ACC112 (cell line): ENCODE data around the gene SMNDC1.

Experiments used
- H2AFZ ChIP-seq: fragments of 200-600 bp; sonication (generic); one replicate; pipeline ENCODE4 v1.6.0; 2017; ENCODE audit warnings: antibody characterized with exemption, low read length; ENCODE audit not compliant: unreplicated experiment
- H3K27ac ChIP-seq: fragments of 200-600 bp; sonication (generic); 2 replicates; pipeline ENCODE4 v1.5.1; 2014; ENCODE audit warnings: low read depth, mild to moderate bottlenecking, antibody characterized with exemption, low read length, moderate library complexity
- H3K27me3 ChIP-seq: fragments of 200-600 bp; sonication (generic); 2 replicates; pipeline ENCODE4 v1.6.1; 2014; ENCODE audit warnings: mild to moderate bottlenecking, antibody characterized with exemption, low read length, moderate library complexity, mixed read lengths; ENCODE audit not compliant: insufficient read depth
- H3K36me3 ChIP-seq: fragments of 200-600 bp; sonication (generic); 2 replicates; pipeline ENCODE4 v1.6.1; 2016; ENCODE audit warnings: mild to moderate bottlenecking, antibody characterized with exemption, low read length, moderate library complexity, mixed read lengths; ENCODE audit not compliant: insufficient read depth
- H3K4me1 ChIP-seq: fragments of 200-600 bp; sonication (generic); one replicate; pipeline ENCODE4 v1.6.1; 2016; ENCODE audit warnings: low read length, mixed read lengths; ENCODE audit not compliant: insufficient read depth, unreplicated experiment, control insufficient read depth
- H3K4me3 ChIP-seq: fragments of 200-600 bp; sonication (generic); 2 replicates; pipeline ENCODE4 v1.5.1; 2014; ENCODE audit warnings: mild to moderate bottlenecking, low read depth, low read length
- H3K79me2 ChIP-seq: fragments of 200-600 bp; sonication (generic); one replicate; pipeline ENCODE4 v1.6.0; 2016; ENCODE audit warnings: low read length; ENCODE audit not compliant: control insufficient read depth, unreplicated experiment, insufficient read depth

Gene SMNDC1

DNA sequence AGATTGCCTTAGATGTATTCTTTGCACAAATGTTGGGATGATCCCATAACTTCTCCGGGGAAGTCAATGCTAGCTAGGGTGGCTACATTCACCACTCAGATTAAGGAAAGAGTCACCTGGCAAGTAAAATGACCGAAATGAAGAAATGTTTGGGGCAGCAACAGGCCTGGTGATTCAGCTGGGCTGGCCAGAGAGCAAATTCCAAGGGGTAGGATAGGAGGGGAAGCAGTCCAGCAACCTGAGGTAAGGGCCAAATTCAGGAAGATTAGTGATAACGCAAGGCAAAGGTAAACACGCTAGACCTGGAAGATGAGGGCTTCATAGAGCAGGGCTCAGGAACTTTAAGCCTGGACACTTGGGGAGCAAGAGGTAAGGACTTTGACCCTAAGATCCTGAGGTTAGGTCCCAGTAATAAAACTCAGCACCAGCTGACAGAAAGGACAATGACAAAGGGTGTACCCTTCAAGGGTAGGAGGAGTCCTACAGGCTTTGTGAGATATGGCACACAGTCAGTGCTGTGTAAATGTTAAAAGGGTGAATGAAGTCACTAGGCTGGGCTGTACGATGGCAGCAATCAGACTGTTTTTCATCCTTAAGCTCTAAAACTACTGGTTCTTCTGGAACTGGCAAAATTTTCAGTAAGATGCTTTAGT is 22.7 kb upstream of the SMNDC1 start:
- H3K36me3 ChIP-seq, result no peaks in the 10 kb centered on the region
- no peak overlapping the region for H2AFZ ChIP-seq
- no peaks in the 10 kb centered on the region for H3K27me3 ChIP-seq
- no peaks in the 10 kb centered on the region for H3K79me2 ChIP-seq
- H3K4me3 ChIP-seq, result peak overlapping the region; percentile 2; the same call in 1 of the 2 replicates
- peak overlapping the region; percentile 97 for H3K27ac ChIP-seq
- peaks cover 48% of the 10 kb centered on the region for H3K4me1 ChIP-seq

DNA sequence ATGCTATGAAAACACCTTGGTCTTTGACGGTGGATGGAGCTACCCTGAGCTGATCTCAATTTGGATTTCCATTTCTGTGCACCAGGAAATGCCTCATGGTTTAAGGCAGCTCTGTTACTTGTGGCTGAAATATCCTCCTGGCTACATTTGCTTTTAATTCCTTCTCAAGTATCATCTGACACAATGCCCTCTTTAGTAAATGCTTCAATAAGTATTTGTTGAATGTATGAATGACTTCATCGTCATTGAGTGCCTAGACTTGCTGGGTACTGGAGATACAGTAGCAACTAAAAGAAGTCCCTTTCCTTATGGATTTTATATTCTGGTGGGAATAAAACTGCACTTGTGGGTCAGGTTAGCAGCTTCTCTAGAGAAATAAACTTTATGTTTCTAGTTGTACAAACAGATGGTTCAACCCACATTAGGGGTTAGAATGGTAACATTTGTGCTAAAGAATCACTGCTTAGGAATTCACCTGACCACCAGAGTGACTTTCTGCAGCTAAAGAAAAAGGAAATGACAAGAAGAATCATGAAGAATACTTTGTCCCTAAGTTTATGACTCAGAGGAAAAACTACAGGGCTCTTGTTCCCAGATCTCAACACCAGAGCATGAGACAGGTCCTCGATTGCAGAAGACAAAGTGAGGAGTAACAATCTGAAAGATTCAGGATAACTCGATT is 21.8 kb upstream of the SMNDC1 start:
- no peaks in the 10 kb centered on the region for H3K79me2 ChIP-seq
- peaks cover 48% of the 10 kb centered on the region for H3K4me1 ChIP-seq
- H3K27ac ChIP-seq, result peak overlapping the region; percentile 97
- no peaks in the 10 kb centered on the region for H3K27me3 ChIP-seq
- peak overlapping the region; percentile 13; the same call in 1 of the 2 replicates for H3K4me3 ChIP-seq
- no peak overlapping the region for H2AFZ ChIP-seq
- no peaks in the 10 kb centered on the region for H3K36me3 ChIP-seq

DNA sequence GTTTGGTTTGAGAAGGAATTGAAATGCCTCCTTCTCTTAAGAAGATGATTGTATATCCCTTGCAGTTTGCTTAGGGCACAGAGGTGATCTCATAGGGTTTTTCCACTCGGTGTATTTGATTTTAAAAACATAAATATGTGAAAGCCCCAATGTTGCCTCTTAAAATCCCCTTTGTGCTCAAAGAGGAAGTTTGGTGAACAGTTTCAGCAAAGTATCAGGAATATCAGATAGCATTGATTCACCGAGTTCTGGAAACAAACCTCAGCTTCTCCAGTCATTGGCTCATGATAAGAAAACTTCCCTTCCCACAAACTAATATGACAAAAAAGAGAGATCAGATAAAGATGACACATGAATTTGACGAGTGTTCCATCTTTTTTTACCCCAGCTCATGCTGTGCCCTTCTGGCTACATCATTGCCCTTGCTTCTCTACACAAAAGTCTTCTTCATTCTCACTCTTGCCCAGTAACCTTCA is 20.1 kb upstream of the SMNDC1 start:
- Histone ChIP-seq H3K79me2 (no peaks in the 10 kb centered on the region), H3K4me3 (no peak overlapping the region), H3K27me3 (no peaks in the 10 kb centered on the region), H3K4me1 (peaks cover 48% of the 10 kb centered on the region), H3K27ac (peak overlapping the region; percentile 97), H2AFZ (no peak overlapping the region), H3K36me3 (no peaks in the 10 kb centered on the region)

DNA sequence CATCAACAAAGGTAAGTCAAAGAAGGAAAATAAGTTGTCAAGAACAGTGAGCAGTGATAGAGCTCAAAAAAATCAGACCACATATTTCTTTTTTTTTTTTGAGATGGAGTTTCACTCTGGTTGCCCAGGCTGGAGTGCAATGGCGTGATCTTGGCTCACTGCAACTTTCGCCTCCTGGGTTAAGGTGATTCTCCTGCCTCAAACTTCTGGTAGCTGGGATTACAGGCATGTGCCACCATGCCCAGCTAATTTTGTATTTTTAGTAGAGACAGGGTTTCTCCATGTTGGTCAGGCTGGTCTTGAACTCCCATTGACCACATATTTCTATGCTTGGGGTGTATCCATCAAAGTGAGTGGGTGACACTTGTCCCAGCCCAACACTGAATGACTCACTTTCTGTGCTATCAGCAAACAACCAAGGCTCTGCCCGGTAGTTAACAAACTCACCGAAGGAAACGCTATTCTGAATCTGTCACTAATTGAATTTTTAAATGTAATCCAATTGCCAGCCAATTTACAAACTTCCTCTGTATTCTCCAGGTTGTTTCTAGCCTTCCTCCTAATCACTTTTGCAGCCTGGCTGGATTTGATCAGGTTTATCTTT is 19.6 kb upstream of the SMNDC1 start:
- Histone ChIP-seq H2AFZ (peak overlapping the region; percentile 15), H3K27ac (peak overlapping the region; percentile 97)

DNA sequence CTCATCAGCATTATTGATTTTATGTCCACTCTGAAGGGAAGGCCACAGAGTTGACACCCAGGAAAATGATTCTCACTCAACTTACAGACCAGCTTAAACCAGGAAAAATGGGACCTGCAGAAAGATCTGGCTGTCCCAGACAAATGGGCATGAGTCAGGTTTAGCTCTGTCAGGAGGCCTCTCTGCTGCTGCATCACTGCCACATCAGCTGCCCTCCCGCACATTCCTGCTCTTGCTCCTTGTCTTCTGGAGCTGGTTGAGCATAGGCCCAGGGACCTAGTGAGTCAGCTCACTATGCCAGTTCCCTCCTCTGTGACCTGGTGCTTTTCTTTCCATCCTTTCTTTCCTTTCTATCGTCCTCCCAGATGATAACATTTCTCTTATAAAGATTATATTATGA is 18.8 kb upstream of the SMNDC1 start:
- H2AFZ ChIP-seq, result peak overlapping the region; percentile 73
- no peaks in the 10 kb centered on the region for H3K27me3 ChIP-seq
- no peaks in the 10 kb centered on the region for H3K36me3 ChIP-seq
- H3K4me3 ChIP-seq, result no peak overlapping the region
- peak overlapping the region; percentile 97 for H3K27ac ChIP-seq
- H3K4me1 ChIP-seq, result peaks cover 48% of the 10 kb centered on the region
- no peaks in the 10 kb centered on the region for H3K79me2 ChIP-seq

More for the DNA sequence above, 19.6 kb upstream of the SMNDC1 start:
- Histone ChIP-seq H3K4me1 (peaks cover 48% of the 10 kb centered on the region), H3K79me2 (no peaks in the 10 kb centered on the region), H3K27me3 (no peaks in the 10 kb centered on the region), H3K36me3 (no peaks in the 10 kb centered on the region), H3K4me3 (no peak overlapping the region)

DNA sequence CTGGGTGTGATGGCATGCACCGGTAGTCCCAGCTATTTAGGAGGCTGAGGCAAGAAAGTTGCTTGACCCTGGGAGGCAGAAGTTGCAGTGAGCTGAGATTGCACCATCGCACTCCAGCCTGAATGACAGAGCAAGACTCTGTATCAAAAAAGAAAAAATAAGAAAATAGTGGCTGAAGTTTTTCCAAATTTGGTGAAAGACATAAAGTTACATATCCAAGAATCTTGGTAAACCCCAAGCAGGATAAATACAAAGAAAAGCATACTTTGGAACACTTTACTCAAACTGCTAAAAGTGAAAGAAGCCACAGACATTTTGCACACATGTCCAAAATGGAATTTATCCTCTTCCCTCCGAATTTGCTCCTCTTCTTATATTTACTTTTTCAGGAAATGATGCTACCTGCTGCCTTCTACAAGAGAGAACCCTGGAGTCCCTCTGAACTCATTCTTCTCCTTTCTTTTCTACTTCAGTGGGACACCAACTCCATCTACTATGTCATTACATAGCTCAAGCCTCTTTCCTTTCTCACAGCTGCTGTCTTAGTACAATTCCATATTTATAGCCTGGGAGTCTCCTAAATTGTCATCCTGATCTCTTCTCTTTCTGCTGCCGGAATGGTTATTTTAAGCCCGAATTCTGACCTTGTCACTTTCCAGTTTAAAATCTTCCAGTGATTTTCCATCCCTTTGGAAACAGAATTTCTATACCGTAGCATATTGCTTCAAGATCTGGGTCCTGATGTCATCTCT is 17.3 kb upstream of the SMNDC1 start:
- no peak overlapping the region for H3K4me3 ChIP-seq
- peaks cover 39% of the 10 kb centered on the region for H3K4me1 ChIP-seq
- no peaks in the 10 kb centered on the region for H3K79me2 ChIP-seq
- no peaks in the 10 kb centered on the region for H3K36me3 ChIP-seq
- H3K27me3 ChIP-seq, result no peaks in the 10 kb centered on the region
- no peak overlapping the region for H2AFZ ChIP-seq
- no peak overlapping the region for H3K27ac ChIP-seq

DNA sequence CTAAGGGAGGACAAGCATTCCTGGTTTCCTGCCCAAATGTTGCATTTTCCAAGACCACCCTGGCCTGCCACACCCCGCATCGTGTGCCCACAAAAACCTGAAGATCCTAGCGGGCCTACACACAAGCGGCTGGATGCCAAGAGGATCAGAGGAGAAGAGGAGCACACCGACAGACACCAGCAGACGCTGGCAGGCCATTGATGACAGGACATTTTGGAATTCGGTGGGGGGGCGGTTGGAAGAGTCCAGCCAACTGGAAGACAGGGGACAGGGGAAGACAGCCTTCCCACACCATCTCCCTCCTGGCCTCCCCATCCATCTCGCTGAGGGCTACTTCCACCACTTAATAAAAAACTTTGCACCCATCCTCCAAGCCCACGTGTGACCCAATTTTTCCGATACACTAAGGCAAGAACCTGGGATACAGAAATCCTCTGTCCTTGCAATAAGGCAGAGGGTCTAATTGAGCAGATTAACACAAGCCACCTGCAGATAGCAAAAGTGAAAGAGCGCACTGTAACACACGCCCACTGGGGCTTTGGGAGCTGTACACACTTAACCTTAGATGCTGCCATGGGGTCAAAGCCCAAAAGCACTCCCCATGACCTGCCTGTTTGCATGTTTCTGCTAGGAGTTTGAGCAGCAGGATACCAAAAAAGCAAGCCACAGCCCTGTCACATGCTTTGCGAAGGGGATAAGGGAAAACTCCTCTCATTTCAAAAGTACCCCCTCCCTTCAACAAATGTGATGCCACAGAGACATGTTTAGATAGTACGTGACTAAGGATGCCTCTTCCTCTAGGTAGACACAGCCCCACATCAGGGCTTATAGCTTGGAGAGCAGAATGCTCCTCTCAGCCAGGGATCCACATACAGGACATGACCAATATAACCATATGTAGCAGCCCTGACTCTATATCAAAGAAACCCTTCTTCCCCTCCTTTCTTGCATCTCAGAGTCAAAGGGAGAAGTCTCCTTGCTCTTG is 13.4 kb upstream of the SMNDC1 start:
- no peak overlapping the region for H3K4me3 ChIP-seq
- H3K4me1 ChIP-seq, result peaks cover 5% of the 10 kb centered on the region
- no peaks in the 10 kb centered on the region for H3K27me3 ChIP-seq
- H2AFZ ChIP-seq, result no peak overlapping the region
- H3K27ac ChIP-seq, result no peak overlapping the region
- H3K79me2 ChIP-seq, result no peaks in the 10 kb centered on the region
- H3K36me3 ChIP-seq, result no peaks in the 10 kb centered on the region

DNA sequence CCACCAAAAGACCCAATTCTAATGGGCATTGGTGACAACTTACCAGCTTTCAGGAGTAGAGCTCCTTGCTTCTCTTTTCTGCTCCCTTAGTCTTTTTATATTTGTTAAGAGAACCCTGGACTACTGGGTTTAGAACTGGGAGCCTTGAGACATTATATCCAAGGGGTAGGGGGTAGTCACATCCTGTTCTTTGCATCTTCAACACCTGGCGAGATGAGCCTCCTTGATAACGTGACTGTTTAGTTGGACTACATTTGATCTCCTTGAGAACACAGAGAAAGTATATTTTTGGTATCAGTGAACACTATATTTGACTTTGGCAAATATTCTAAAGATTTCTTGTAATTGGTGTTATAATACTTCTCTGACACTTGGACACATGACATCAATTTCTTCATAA is 9.0 kb upstream of the SMNDC1 start:
- peaks cover 18% of the 10 kb centered on the region for H3K4me1 ChIP-seq
- H3K27me3 ChIP-seq, result no peaks in the 10 kb centered on the region
- H2AFZ ChIP-seq, result no peak overlapping the region
- H3K79me2 ChIP-seq, result no peaks in the 10 kb centered on the region
- no peaks in the 10 kb centered on the region for H3K36me3 ChIP-seq
- H3K4me3 ChIP-seq, result no peak overlapping the region
- H3K27ac ChIP-seq, result no peak overlapping the region

DNA sequence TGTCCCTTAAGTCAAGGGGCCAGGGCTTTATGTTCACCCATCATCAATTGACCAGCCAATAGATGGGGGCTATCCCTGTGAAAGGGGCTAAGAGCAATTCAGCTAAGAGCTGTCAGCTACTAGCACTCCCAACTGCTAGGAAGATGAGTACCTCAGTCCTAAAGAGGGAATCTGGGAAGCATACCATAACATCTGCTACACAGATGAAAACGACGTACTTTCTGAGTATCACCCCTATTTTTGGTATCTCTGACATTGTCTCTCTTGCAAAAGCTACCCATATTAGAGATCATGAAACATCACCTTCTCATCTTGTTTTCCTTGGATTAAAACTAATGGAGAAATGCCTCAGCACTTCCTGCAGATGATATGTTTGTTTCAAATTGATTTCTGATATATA is 7.5 kb upstream of the SMNDC1 start:
- Histone ChIP-seq H3K79me2 (no peaks in the 10 kb centered on the region), H3K27ac (no peak overlapping the region), H2AFZ (no peak overlapping the region), H3K36me3 (no peaks in the 10 kb centered on the region), H3K4me3 (no peak overlapping the region), H3K4me1 (peaks cover 24% of the 10 kb centered on the region), H3K27me3 (no peaks in the 10 kb centered on the region)
